Endothelial cell (in vitro differentiated cells): ENCODE data around the gene FGD6. TPM values are rescaled to one million over a fixed set of nuclear protein-coding genes. Genes with fewer than 3 reads are reported as not detected.

ENCODE experiments used
- DNase-seq: peaks from one replicate; pipeline ENCODE4 v3.0.0; 2021; ENCODE audit warnings: low spot score
- H3K27ac Mint-ChIP-seq: one replicate; pipeline ENCODE4 v1.8.0; 2021; ENCODE audit warnings: mixed read lengths, inconsistent platforms; ENCODE audit not compliant: unreplicated experiment
- H3K27me3 Mint-ChIP-seq: one replicate; pipeline ENCODE4 v1.8.0; 2021; ENCODE audit warnings: mild to moderate bottlenecking, moderate library complexity, mixed read lengths, inconsistent platforms; ENCODE audit not compliant: unreplicated experiment
- H3K36me3 Mint-ChIP-seq: one replicate; pipeline ENCODE4 v1.8.0; 2021; ENCODE audit warnings: mild to moderate bottlenecking, low read depth, mixed read lengths, inconsistent platforms; ENCODE audit not compliant: unreplicated experiment
- H3K4me1 Mint-ChIP-seq: one replicate; pipeline ENCODE4 v1.8.0; 2021; ENCODE audit warnings: mild to moderate bottlenecking, mixed read lengths, inconsistent platforms; ENCODE audit not compliant: unreplicated experiment
- H3K4me3 Mint-ChIP-seq: one replicate; pipeline ENCODE4 v1.8.0; 2021; ENCODE audit warnings: mild to moderate bottlenecking, mixed read lengths, inconsistent platforms; ENCODE audit not compliant: unreplicated experiment
- H3K9me3 Mint-ChIP-seq: one replicate; pipeline ENCODE4 v1.8.0; 2021; ENCODE audit warnings: mixed read lengths, inconsistent platforms; ENCODE audit not compliant: unreplicated experiment
- total RNA-seq: library from RNA; stranded (reverse); fragmentation: NEBNext Ultra II Directional; extraction: Animal tissue kit (Norgen Biotek cat#: 25700); gene quantifications from one replicate; pipeline ENCODE4 v1.2.1, GENCODE V29; 2021; ENCODE audit not compliant: unreplicated experiment
- TF ChIP-seq, protein P1 (sequence below): fragments of 200-600 bp; sonication (generic); IDR thresholded peaks from one replicate; pipeline ENCODE4 v1.5.0; 2021; ENCODE audit warnings: antibody characterized with exemption; ENCODE audit not compliant: unreplicated experiment

Gene FGD6
- total RNA-seq, 1 donor from 2014 or later: 35.4 TPM

DNA sequence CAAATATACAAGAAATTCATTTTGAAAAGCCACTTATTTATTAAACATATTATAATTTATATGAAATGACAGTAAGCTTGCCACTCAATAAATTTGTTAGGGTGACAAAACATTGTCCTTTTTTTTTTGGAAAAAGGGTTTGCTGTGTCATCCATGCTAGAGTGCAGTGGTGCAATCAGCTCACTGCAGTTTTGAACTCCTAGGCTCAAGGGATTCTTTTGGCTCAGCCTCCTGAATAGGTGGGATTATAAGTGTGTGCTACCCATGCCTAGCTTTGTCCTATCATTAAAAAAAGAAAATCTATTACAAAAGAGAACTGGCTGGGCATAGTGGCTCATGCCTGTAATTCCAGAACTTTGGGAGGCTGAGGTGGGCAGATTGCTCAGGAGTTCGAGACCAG is 66.8 kb downstream of the FGD6 start:
- Mint-ChIP-seq H3K27me3 (no peaks in the 10 kb centered on the region), H3K27ac (no peak overlapping the region), H3K4me1 (peaks cover 9% of the 10 kb centered on the region), H3K9me3 (no peaks in the 10 kb centered on the region), H3K4me3 (no peak overlapping the region), H3K36me3 (peaks cover 8% of the 10 kb centered on the region)
- DNase-seq: no peak
- TF ChIP-seq, protein P1, sequence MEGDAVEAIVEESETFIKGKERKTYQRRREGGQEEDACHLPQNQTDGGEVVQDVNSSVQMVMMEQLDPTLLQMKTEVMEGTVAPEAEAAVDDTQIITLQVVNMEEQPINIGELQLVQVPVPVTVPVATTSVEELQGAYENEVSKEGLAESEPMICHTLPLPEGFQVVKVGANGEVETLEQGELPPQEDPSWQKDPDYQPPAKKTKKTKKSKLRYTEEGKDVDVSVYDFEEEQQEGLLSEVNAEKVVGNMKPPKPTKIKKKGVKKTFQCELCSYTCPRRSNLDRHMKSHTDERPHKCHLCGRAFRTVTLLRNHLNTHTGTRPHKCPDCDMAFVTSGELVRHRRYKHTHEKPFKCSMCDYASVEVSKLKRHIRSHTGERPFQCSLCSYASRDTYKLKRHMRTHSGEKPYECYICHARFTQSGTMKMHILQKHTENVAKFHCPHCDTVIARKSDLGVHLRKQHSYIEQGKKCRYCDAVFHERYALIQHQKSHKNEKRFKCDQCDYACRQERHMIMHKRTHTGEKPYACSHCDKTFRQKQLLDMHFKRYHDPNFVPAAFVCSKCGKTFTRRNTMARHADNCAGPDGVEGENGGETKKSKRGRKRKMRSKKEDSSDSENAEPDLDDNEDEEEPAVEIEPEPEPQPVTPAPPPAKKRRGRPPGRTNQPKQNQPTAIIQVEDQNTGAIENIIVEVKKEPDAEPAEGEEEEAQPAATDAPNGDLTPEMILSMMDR: no peak

DNA sequence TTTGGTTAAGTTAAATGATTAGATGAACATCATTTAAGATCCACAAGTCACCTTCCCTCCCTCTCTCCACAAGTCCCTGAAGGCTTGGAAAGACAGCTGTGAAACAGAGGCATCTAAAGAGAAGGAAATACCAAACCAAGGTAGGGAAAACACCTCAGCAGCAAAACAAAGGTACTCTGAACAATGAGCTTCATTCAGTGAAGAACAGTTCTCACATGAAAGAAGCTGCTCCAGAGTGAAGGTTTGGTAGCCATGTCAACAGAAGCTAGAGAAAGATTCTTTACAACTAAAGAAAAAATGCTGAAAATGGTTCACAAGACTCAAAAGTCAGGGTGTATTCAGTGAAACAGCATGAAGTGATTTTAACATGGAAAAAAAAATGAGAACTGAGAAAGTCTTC is 69.4 kb downstream of the FGD6 start:
- no peaks in the 10 kb centered on the region for H3K9me3 Mint-ChIP-seq
- H3K27me3 Mint-ChIP-seq: no peaks in the 10 kb centered on the region
- H3K4me3 Mint-ChIP-seq: no peak overlapping the region
- peaks cover 8% of the 10 kb centered on the region for H3K36me3 Mint-ChIP-seq
- TF ChIP-seq, protein P1: no peak
- peaks cover 16% of the 10 kb centered on the region for H3K4me1 Mint-ChIP-seq
- DNase-seq: no peak
- H3K27ac Mint-ChIP-seq: peak overlapping the region; percentile 31

DNA sequence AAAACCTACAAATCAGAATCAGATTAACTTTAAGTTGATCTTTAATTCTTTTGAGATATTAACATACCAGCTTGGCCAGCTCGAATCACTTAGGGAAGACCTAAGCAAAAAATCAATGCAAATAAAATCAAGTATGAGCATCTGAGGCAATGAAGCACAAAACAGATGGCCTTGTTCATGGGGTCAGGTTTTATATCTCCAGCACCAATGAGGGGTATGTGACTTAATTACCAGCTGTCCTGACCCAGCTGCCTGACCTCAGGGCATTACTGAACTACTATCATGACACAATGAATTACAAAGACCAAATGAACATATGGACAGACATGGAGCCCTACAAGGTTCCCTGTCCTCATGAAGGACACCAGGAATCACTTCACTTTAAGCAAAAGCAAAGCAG is 70.5 kb downstream of the FGD6 start:
- Mint-ChIP-seq H3K36me3 (peaks cover 8% of the 10 kb centered on the region), H3K27ac (peak overlapping the region; percentile 3)
- TF ChIP-seq, protein P1: no peak

DNA sequence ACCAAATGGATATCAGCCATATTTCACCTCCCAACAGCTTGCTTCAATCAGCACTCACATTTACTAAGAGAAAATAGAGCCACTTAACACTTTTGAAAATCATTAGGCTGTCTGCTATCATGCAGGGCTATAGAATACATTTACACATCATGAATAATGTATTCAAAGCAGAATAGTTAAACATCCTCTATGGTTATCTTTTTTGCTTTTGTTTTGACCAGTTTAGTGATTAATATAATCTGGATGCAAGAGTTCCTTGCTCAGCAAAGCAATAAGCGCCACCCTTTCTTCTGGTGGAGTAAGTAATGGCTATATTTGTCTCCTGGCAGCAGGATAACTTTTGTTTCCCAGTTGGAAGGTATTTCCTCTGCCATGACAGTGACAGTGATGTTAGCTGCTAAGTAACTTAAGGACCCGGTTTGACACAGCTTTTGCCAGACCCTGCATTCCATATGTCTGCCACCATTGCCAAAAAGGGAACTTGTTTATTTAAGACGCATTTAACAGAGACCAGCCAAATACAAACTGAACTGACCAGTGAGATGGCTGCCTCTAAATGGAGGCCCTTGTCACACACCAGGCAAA is 73.6 kb downstream of the FGD6 start:
- DNase-seq: no peak
- Mint-ChIP-seq H3K27ac (peak overlapping the region; percentile 45), H3K36me3 (peaks cover 5% of the 10 kb centered on the region), H3K9me3 (no peaks in the 10 kb centered on the region), H3K4me1 (peaks cover 18% of the 10 kb centered on the region), H3K4me3 (no peak overlapping the region), H3K27me3 (no peaks in the 10 kb centered on the region)
- TF ChIP-seq, protein P1: no peak

More for the DNA sequence above, 70.5 kb downstream of the FGD6 start:
- no peak for DNase-seq
- no peaks in the 10 kb centered on the region for H3K27me3 Mint-ChIP-seq
- no peak overlapping the region for H3K4me3 Mint-ChIP-seq
- peaks cover 16% of the 10 kb centered on the region for H3K4me1 Mint-ChIP-seq
- no peaks in the 10 kb centered on the region for H3K9me3 Mint-ChIP-seq

DNA sequence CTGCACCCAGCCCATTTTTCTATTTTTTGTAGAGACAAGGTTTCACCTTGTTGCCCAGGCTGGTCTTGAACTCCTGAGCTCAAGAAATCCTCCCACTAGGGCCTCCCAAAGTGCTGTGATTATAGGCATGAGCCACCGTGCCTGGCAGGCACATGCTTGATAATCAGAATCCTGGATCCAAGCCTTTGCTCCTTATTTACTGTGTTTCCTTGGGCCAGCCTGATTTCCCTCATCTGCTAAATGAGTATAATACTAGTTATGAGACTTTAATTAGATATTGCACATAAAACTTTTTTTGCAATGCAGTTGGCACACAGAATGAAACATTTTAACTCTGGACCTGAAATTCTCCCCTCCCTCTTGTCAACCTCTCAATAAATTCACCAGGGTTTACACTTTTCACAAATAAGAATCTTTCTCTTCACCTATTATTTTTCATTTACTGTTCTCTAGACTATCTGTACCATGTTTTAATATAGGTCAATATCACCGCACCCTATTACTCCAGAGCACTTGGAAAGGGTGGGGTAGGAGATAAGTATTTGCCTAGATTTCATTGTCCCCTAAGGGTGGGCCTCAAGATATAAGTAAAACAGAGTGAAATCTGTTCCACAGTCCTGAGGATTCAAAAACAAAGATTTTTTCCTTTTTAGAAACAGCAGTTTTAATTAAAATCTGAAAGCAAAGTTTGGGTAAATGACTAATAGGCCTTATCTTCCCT is 74.7 kb downstream of the FGD6 start:
- peaks cover 19% of the 10 kb centered on the region for H3K4me1 Mint-ChIP-seq
- H3K9me3 Mint-ChIP-seq: no peaks in the 10 kb centered on the region
- peaks cover 3% of the 10 kb centered on the region for H3K27me3 Mint-ChIP-seq
- H3K4me3 Mint-ChIP-seq: no peak overlapping the region
- TF ChIP-seq, protein P1: no peak
- H3K36me3 Mint-ChIP-seq: peaks cover 11% of the 10 kb centered on the region
- no peak for DNase-seq
- H3K27ac Mint-ChIP-seq: no peak overlapping the region
